CD4-positive, alpha-beta T cell (primary cell): ENCODE results near the gene SIGLEC11. TPM values are rescaled to one million over a fixed set of nuclear protein-coding genes. Genes with fewer than 3 reads are reported as not detected.

Experiments
- ATAC-seq: fragments of 200-7000 bp; cut with Tn5 transposase; one replicate; pipeline ENCODE4 v1.10.0; 2022; ENCODE audit warnings: mild to moderate bottlenecking; ENCODE audit not compliant: poor library complexity
- CTCF ChIA-PET: fragments of 350-600 bp; sonication (Branson Sonifier 250); formaldehyde crosslinking; loops from one replicate; lab custom pipeline; 2021; ENCODE audit warnings: antibody characterized with exemption, inconsistent platforms; lab: Charles Lee
- POLR2A ChIA-PET: fragments of 350-600 bp; sonication (Branson Sonifier 250); formaldehyde crosslinking; loops from one replicate; lab custom pipeline; 2021; ENCODE audit warnings: antibody characterized with exemption, inconsistent platforms; lab: Charles Lee
- DNase-seq, 14 experiments: peaks; one replicate each; pipeline ENCODE4 v3.0.0-alpha.2; 2013 to 2020; ENCODE audit warnings: mixed read lengths in 2 of 14
- H3K27ac ChIP-seq, 2 donors: one replicate each; pipeline versions ENCODE4 v1.5.1 to v1.7.0; 2013; ENCODE audit warnings: low read length in 2 of 2, low read depth in 1 of 2, mild to moderate bottlenecking in 1 of 2
- H3K27me3 ChIP-seq, 2 experiments: 1 replicate in 1 of 2; 2 replicates in 1 of 2; pipeline versions ENCODE4 v1.6.1 to v1.7.0; 2013; ENCODE audit warnings: low read length in 2 of 2, control low read depth in 1 of 2, mild to moderate bottlenecking in 1 of 2, moderate library complexity in 1 of 2; ENCODE audit not compliant: insufficient read depth in 2 of 2, control insufficient read depth in 1 of 2
- H3K36me3 ChIP-seq: one replicate; pipeline ENCODE4 v1.6.1; 2013; ENCODE audit warnings: low read length, control low read depth; ENCODE audit not compliant: insufficient read depth
- H3K4me1 ChIP-seq: one replicate; pipeline ENCODE4 v1.6.1; 2013; ENCODE audit warnings: low read length, control low read depth; ENCODE audit not compliant: insufficient read depth
- H3K4me3 ChIP-seq: one replicate; pipeline ENCODE4 v1.5.1; 2013; ENCODE audit warnings: mild to moderate bottlenecking, low read length, moderate library complexity
- H3K9me3 ChIP-seq, 2 experiments: 1 replicate in 1 of 2; 2 replicates in 1 of 2; pipeline versions ENCODE4 v1.6.1 to v1.7.0; 2013; ENCODE audit warnings: low read length in 2 of 2, mild to moderate bottlenecking in 2 of 2, control low read depth in 1 of 2, moderate library complexity in 1 of 2; ENCODE audit not compliant: control insufficient read depth in 1 of 2, insufficient read depth in 1 of 2
- H3K27ac Mint-ChIP-seq: one replicate; pipeline ENCODE4 v1.8.0; 2020; ENCODE audit warnings: mixed read lengths
- H3K27me3 Mint-ChIP-seq: one replicate; pipeline ENCODE4 v1.8.0; 2021; ENCODE audit warnings: mixed read lengths
- H3K36me3 Mint-ChIP-seq: one replicate; pipeline ENCODE4 v1.8.0; 2021; ENCODE audit warnings: low read depth, mixed read lengths
- H3K4me1 Mint-ChIP-seq: one replicate; pipeline ENCODE4 v1.8.0; 2021; ENCODE audit warnings: low read depth, mixed read lengths
- H3K4me3 Mint-ChIP-seq: one replicate; pipeline ENCODE4 v1.8.0; 2020; ENCODE audit warnings: mild to moderate bottlenecking, mixed read lengths
- H3K9me3 Mint-ChIP-seq: one replicate; pipeline ENCODE4 v1.8.0; 2020; ENCODE audit warnings: mixed read lengths
- CTCF ChIP-seq: fragments of 200-600 bp; IDR thresholded peaks from one replicate; pipeline ENCODE4 v1.8.0; 2022; ENCODE audit warnings: antibody characterized with exemption, mild to moderate bottlenecking
- intact Hi-C, 2 experiments: fragments of 100-400 bp; cut with DNase I in 1 of 2; cut with micrococcal nuclease in 1 of 2; formaldehyde crosslinking; loops; one replicate each; pipeline versions ENCODE4 v1.15.1 to v1.9.0; 2023 to 2025; cut with DNase I, micrococcal nuclease
- total RNA-seq, 174 experiments: library from RNA in 2 of 174; stranded (reverse) in 2 of 174; gene quantifications; one replicate each; pipeline ENCODE4 v1.2.3 and lab custom pipeline; 2021 to 2026

The SIGLEC11 gene
- total RNA-seq, 2 experiments from 2014 or later = 0.08 TPM; not detected in 1

GRCh38 chr19:49978324-49978723 lies 17.4 kb upstream of the SIGLEC11 start:
- H3K4me1 Mint-ChIP-seq = no peaks in the 10 kb centered on the region
- H3K4me1 ChIP-seq = no peaks in the 10 kb centered on the region
- intact Hi-C loops = no loop called here
- TF ChIP-seq CTCF = no peak
- H3K27ac ChIP-seq = no peak overlapping the region
- H3K36me3 ChIP-seq = peaks cover 51% of the 10 kb centered on the region
- no peak overlapping the region for H3K4me3 ChIP-seq
- H3K4me3 Mint-ChIP-seq = no peak overlapping the region
- no peak for DNase-seq
- no peak for ATAC-seq
- ChIA-PET POLR2A (no interaction called here), CTCF (no interaction called here)
- H3K9me3 Mint-ChIP-seq = no peaks in the 10 kb centered on the region
- H3K27ac Mint-ChIP-seq = no peak overlapping the region
- no peaks in the 10 kb centered on the region for H3K27me3 ChIP-seq
- H3K36me3 Mint-ChIP-seq = peaks cover 48% of the 10 kb centered on the region
- H3K9me3 ChIP-seq = no peaks in the 10 kb centered on the region
- no peaks in the 10 kb centered on the region for H3K27me3 Mint-ChIP-seq

GRCh38 chr19:49977881-49978280 lies 16.9 kb upstream of the SIGLEC11 start:
- H3K27ac Mint-ChIP-seq = no peak overlapping the region
- Histone ChIP-seq H3K4me3 (no peak overlapping the region), H3K27me3 (no peaks in the 10 kb centered on the region), H3K9me3 (no peaks in the 10 kb centered on the region), H3K36me3 (peaks cover 51% of the 10 kb centered on the region), H3K4me1 (no peaks in the 10 kb centered on the region), H3K27ac (no peak overlapping the region)
- H3K4me1 Mint-ChIP-seq = no peaks in the 10 kb centered on the region
- ChIA-PET POLR2A (no interaction called here), CTCF (no interaction called here)
- intact Hi-C loops = no loop called here
- H3K9me3 Mint-ChIP-seq = no peaks in the 10 kb centered on the region
- no peak overlapping the region for H3K4me3 Mint-ChIP-seq
- TF ChIP-seq CTCF = no peak
- H3K27me3 Mint-ChIP-seq = no peaks in the 10 kb centered on the region
- H3K36me3 Mint-ChIP-seq = peaks cover 44% of the 10 kb centered on the region
- ATAC-seq (no peak), DNase-seq (no peak)

DNA sequence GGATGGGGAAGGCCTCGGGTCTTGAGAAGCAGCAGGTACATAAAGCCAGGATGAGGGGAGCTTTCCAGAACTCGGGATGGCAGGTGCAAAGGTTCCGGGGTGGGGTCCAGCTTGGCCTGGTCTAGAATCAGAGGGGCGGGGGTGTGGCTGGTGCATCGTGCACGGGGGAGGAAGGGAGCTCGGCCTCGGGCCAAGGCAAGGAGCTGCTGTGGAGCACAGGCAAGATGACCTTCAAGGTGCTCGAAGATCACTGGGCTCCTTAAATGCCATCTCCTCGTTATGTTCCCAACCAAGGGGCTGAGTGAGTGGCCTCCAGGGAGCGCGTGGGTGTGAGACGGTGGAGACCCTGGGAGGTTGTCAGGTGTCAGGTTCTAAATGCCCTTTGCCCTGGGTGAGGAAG lies 16.1 kb upstream of the SIGLEC11 start:
- H3K27ac Mint-ChIP-seq = no peak overlapping the region
- H3K9me3 Mint-ChIP-seq = no peaks in the 10 kb centered on the region

More for the DNA sequence above, 16.1 kb upstream of the SIGLEC11 start:
- Histone ChIP-seq H3K4me1 (no peaks in the 10 kb centered on the region), H3K9me3 (no peaks in the 10 kb centered on the region), H3K27ac (no peak overlapping the region), H3K27me3 (no peaks in the 10 kb centered on the region), H3K4me3 (no peak overlapping the region), H3K36me3 (peaks cover 51% of the 10 kb centered on the region)
- Mint-ChIP-seq H3K27me3 (no peaks in the 10 kb centered on the region), H3K4me3 (no peak overlapping the region), H3K4me1 (no peaks in the 10 kb centered on the region), H3K36me3 (peaks cover 44% of the 10 kb centered on the region)
- CTCF ChIA-PET = no interaction called here
- DNase-seq (no peak), ATAC-seq (no peak)
- POLR2A ChIA-PET = interaction anchor here (1.2 kb wide), 1 partner anchor 10 kb away, joined by 3 read pairs; no protein-coding TSS in a partner anchor
- intact Hi-C loops = no loop called here
- no peak for TF ChIP-seq CTCF
